Medulla oblongata (tissue), 1 donor: ENCODE results near the gene CEACAM5.
"Not testable (repeated sequence)": the region's sequence is repeated elsewhere in the genome, so short reads cannot be mapped to it uniquely, and the experiment has no call there.

Experiments used
- DNase-seq: peaks from one replicate; pipeline ENCODE4 v3.0.0-alpha.2; 2015; ENCODE audit errors: extremely low spot score

CEACAM5 gene

DNA sequence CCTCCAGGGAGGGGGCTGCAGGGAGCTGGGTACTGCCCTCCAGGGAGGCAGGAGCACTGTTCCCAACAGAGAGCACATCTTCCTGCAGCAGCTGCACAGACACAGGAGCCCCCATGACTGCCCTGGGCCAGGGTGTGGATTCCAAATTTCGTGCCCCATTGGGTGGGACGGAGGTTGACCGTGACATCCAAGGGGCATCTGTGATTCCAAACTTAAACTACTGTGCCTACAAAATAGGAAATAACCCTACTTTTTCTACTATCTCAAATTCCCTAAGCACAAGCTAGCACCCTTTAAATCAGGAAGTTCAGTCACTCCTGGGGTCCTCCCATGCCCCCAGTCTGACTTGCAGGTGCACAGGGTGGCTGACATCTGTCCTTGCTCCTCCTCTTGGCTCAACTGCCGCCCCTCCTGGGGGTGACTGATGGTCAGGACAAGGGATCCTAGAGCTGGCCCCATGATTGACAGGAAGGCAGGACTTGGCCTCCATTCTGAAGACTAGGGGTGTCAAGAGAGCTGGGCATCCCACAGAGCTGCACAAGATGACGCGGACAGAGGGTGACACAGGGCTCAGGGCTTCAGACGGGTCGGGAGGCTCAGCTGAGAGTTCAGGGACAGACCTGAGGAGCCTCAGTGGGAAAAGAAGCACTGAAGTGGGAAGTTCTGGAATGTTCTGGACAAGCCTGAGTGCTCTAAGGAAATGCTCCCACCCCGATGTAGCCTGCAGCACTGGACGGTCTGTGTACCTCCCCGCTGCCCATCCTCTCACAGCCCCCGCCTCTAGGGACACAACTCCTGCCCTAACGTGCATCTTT lies 7.8 kb upstream of the CEACAM5 start:
- no peak for DNase-seq

DNA sequence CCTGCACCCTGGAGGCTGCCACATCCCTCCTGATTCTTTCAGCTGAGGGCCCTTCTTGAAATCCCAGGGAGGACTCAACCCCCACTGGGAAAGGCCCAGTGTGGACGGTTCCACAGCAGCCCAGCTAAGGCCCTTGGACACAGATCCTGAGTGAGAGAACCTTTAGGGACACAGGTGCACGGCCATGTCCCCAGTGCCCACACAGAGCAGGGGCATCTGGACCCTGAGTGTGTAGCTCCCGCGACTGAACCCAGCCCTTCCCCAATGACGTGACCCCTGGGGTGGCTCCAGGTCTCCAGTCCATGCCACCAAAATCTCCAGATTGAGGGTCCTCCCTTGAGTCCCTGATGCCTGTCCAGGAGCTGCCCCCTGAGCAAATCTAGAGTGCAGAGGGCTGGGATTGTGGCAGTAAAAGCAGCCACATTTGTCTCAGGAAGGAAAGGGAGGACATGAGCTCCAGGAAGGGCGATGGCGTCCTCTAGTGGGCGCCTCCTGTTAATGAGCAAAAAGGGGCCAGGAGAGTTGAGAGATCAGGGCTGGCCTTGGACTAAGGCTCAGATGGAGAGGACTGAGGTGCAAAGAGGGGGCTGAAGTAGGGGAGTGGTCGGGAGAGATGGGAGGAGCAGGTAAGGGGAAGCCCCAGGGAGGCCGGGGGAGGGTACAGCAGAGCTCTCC lies 6.9 kb upstream of the CEACAM5 start:
- no peak for DNase-seq

GRCh38 chr19:41702171-41702651 lies 6.2 kb upstream of the CEACAM5 start:
- DNase-seq = no peak

GRCh38 chr19:41703602-41704293 lies 4.7 kb upstream of the CEACAM5 start:
- DNase-seq = no peak

DNA sequence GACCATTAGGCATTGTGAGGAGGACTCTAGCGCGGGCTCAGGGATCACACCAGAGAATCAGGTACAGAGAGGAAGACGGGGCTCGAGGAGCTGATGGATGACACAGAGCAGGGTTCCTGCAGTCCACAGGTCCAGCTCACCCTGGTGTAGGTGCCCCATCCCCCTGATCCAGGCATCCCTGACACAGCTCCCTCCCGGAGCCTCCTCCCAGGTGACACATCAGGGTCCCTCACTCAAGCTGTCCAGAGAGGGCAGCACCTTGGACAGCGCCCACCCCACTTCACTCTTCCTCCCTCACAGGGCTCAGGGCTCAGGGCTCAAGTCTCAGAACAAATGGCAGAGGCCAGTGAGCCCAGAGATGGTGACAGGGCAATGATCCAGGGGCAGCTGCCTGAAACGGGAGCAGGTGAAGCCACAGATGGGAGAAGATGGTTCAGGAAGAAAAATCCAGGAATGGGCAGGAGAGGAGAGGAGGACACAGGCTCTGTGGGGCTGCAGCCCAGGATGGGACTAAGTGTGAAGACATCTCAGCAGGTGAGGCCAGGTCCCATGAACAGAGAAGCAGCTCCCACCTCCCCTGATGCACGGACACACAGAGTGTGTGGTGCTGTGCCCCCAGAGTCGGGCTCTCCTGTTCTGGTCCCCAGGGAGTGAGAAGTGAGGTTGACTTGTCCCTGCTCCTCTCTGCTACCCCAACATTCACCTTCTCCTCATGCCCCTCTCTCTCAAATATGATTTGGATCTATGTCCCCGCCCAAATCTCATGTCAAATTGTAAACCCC lies 2.8 kb upstream of the CEACAM5 start:
- no peak for DNase-seq

DNA sequence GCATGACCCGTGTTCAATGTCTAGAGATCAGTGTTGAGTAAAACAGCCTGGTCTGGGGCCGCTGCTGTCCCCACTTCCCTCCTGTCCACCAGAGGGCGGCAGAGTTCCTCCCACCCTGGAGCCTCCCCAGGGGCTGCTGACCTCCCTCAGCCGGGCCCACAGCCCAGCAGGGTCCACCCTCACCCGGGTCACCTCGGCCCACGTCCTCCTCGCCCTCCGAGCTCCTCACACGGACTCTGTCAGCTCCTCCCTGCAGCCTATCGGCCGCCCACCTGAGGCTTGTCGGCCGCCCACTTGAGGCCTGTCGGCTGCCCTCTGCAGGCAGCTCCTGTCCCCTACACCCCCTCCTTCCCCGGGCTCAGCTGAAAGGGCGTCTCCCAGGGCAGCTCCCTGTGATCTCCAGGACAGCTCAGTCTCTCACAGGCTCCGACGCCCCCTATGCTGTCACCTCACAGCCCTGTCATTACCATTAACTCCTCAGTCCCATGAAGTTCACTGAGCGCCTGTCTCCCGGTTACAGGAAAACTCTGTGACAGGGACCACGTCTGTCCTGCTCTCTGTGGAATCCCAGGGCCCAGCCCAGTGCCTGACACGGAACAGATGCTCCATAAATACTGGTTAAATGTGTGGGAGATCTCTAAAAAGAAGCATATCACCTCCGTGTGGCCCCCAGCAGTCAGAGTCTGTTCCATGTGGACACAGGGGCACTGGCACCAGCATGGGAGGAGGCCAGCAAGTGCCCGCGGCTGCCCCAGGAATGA lies 1.5 kb upstream of the CEACAM5 start:
- peak; percentile 6 for DNase-seq

- DNase-seq = no peak
These were observed 969 bp upstream of the CEACAM5 start for GRCh38 chr19:41707502-41707812.

GRCh38 chr19:41707871-41708371 lies 505 bp upstream of the CEACAM5 start:
- DNase-seq = no peak

- DNase-seq = not testable (repeated sequence)
These were observed 1.1 kb downstream of the CEACAM5 start for GRCh38 chr19:41709516-41709915.

DNA sequence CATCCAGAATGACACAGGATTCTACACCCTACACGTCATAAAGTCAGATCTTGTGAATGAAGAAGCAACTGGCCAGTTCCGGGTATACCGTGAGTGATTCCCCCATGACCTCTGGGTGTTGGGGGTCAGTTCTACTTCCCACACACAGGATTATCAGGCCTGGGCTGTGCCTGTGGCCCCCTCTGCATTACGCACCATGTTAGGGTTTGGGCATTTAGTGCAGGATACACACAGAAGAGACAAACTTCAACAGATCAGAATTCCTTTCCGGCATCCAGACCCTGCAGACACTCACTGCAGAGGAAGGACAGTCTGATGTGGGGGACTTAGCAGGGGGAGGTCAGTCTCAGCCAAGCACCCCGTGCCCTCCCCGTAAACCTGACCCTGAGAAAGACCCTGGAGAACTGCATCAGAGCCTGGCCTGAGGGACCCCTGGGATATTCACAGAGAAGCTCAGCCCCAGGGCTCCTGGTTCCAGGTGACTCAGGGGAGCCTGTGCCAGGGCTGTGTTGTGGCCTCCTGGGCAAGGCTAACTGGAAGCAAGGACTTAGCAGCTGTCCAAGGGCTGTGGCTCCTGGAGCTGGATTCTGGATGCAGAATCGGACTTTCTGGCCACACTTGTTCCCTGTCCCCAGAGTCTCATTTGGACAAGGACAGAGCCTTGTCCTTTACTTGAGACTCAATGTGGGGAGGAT lies 1.7 kb downstream of the CEACAM5 start:
- no peak for DNase-seq

DNA sequence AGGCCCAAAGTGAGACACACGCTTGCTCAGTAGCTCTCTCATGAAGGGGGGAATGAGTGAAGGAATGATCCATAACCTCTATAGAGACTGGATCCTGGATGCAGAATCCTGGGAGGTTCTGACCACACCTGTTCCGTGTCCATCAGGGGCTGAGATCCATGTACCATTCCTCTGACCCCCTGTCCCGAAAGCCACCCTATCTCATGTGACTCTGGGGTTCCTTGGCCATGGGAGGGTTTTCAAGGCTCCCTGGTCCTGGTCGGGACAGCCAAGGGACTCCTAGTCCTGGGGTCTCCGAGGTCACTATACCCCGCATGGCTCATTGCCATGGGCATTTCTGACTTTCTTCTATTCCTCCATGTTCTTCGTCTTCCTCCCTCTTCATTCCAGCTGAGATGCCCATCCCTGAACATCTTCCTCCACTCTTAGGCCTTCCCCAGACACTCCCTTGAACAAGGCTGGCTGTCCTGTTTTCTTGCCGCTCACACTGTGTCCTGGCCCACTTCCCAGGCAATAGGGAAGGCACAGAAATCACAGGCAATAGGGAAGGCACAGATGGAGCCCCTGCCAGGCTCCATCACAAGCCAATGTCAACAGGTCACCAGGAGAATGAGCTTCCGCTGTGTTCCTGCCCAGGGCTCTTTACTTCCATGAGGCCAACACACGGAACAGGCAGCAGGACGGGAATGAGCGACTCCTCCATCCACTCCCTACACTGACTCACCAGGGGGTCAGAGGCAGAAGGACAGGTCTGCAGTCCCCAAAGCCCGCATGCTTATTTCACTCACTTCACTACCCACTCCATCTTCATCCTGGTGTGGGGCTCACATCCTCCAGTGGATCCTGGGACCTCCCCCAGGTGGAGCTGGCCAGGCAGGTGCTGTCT lies 3.2 kb downstream of the CEACAM5 start:
- DNase-seq = no peak

GRCh38 chr19:41714598-41714997 lies 6.2 kb downstream of the CEACAM5 start:
- no peak for DNase-seq

DNA sequence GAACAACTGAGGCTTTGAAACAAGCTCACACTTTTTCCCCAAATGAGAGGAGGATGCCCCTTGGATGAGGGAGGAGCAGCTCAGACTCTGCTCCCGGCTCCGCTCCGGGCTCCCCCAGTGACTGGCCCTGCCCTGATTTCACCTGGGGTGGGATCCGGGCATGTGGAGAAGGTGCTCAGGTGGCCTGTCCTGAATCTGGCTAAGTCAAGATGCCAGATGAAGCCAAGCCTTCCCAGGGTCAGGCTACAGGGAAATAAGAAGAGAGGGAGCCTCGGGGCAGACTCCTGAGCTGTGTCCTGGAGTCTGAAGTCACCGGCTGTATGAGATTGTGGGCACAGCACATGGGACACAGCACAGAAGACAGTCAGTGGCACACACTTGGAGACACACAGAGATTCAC lies 10.3 kb downstream of the CEACAM5 start:
- DNase-seq = no peak

DNA sequence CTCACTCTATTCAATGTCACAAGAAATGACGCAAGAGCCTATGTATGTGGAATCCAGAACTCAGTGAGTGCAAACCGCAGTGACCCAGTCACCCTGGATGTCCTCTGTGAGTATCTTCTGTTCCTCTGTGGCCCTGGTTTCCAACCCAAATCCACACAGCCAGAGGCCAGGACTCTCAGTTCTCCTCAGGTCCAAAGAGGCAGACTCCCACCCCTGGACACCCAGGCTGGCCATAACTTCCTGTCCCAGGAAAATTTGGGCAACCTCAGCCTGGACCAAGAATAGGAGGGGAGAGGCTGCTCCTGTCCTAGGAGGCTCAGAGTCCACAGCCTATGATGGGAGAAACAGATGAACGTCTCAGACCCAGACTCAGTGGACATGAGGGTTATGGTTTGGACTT lies 11.7 kb downstream of the CEACAM5 start:
- no peak for DNase-seq

DNA sequence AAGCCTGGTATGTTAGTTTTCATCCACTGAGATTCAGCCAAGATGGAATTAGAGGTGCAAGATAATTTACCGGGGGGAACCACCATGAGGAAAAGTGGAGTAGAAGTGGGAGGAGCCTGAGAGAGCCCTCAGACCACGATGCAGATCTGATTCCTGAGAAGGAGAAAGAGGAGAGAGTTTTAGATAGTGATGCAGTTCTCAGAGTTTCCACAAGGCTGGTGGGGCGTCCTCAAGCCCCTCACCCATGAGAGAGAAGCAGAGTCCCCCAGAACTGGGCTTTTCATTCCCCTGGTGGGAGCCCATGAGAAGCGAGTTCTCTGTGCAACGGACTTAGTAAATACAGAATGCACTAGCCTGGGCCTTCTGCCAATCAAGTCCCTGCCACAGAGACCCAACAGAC lies 18.1 kb downstream of the CEACAM5 start:
- DNase-seq = no peak

DNA sequence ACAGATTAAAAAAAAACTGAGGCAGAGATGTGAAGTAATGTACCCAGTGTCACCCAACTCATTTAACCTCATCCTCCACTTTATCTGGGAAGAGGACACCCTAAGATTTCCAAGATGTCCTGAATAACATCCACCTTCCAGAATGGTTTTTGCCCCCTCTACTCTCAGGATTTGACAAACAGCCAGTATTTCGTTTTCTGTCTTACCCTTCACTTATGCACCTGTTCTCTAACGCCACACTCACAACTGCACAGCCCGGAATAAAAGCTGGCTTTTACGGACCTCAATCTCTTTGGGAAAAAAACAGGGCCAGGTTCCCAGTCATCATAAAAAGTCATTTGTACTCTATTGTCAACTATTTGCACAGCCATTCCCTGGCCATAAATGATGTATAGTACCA lies 25.7 kb downstream of the CEACAM5 start:
- no peak for DNase-seq

GRCh38 chr19:41734585-41734984 lies 26.2 kb downstream of the CEACAM5 start:
- DNase-seq = no peak

- no peak for DNase-seq
These were observed 26.7 kb downstream of the CEACAM5 start for GRCh38 chr19:41735071-41735600.

- DNase-seq = no peak
These were observed 30.9 kb downstream of the CEACAM5 start for GRCh38 chr19:41739361-41739760.
